K562 (cell line): ENCODE results near the gene OPA1. TPM values are rescaled to one million over a fixed set of nuclear protein-coding genes. Genes with fewer than 3 reads are reported as not detected.

Experiments used
- FOSL1 ChIP-seq: fragments of 200-800 bp; sonication (Bioruptor generic); conservative IDR thresholded peaks from 2 replicates; pipeline ENCODE4 v1.6.1; 2016; ENCODE audit warnings: missing genetic modification characterization, missing compliant biosample characterization
- GABPB2 ChIP-seq: fragments of 250-450 bp; sonication (Bioruptor Pico); conservative IDR thresholded peaks from 2 replicates; pipeline ENCODE4 v1.5.1; 2021; ENCODE audit warnings: mild to moderate bottlenecking
- HDAC1 ChIP-seq, 2 experiments: fragments of 450-650 bp; IDR thresholded peaks; 2 replicates each; pipeline ENCODE4 v1.6.1; 2016 to 2017; ENCODE audit warnings: inconsistent platforms in 1 of 2, mild to moderate bottlenecking in 1 of 2, moderate library complexity in 1 of 2
- MXI1 ChIP-seq: IDR thresholded peaks from 2 replicates; pipeline ENCODE4 v1.6.1; 2011; ENCODE audit warnings: low read depth, mild to moderate bottlenecking, improper control_type of control experiment, low read length
- SMAD4 ChIP-seq: fragments of 250-450 bp; sonication (Bioruptor Pico); conservative IDR thresholded peaks from 2 replicates; pipeline ENCODE4 v1.8.0; 2021; ENCODE audit warnings: inconsistent platforms, mild to moderate bottlenecking, moderate library complexity
- TOE1 ChIP-seq, 2 experiments: fragments of 450-650 bp in 1 of 2; sonication (generic) in 1 of 2; formaldehyde crosslinking in 1 of 2; IDR thresholded peaks; 2 replicates each; pipeline versions ENCODE4 v1.7.1 to v1.8.0; 2016 to 2022; ENCODE audit warnings: borderline replicate concordance in 2 of 2, mild to moderate bottlenecking in 2 of 2, antibody characterized with exemption in 1 of 2, inconsistent platforms in 1 of 2, low read depth in 1 of 2, missing genetic modification reagents in 1 of 2, moderate library complexity in 1 of 2
- ZBTB40 ChIP-seq, 2 experiments: fragments of 450-650 bp in 1 of 2; sonication (generic) in 1 of 2; formaldehyde crosslinking in 1 of 2; IDR thresholded peaks; 2 replicates each; pipeline versions ENCODE4 v1.7.1 to v1.9.0; 2016 to 2022; ENCODE audit warnings: inconsistent platforms in 1 of 2, mild to moderate bottlenecking in 1 of 2, missing genetic modification reagents in 1 of 2
- polyA plus RNA-seq, 8 experiments: library from polyadenylated mRNA; depleted of rRNA in 4 of 8; stranded (reverse) in 5 of 8; unstranded in 3 of 8; fragments of >200 nt; fragmentation: Nextera tagmentation in 2 of 8; fragmentation: Illumina TruSeq in 1 of 8; extraction: Ambion mirVana in 2 of 8; extraction: Trizol in 1 of 8; gene quantifications; 2 replicates each; pipeline versions ENCODE4 v1.2.1 to v1.2.3, GENCODE V29; 2011 to 2014; ENCODE audit warnings: inconsistent platforms in 1 of 8, missing spikeins in 1 of 8
- total RNA-seq, 7 experiments: library from RNA; depleted of rRNA in 6 of 7; stranded (reverse); fragments of >200 nt in 6 of 7; fragmentation: Illumina TruSeq in 2 of 7; extraction: Trizol in 2 of 7; gene quantifications; 2 replicates each; pipeline versions ENCODE4 v1.2.1 to v1.2.3, GENCODE V29; 2011 to 2021; ENCODE audit warnings: low replicate concordance in 1 of 7
- TF ChIP-seq, protein P1 (sequence below): fragments of 450-650 bp; IDR thresholded peaks from 2 replicates; pipeline ENCODE4 v1.7.1; 2018; ENCODE audit warnings: mild to moderate bottlenecking, low read depth; ENCODE audit not compliant: partially characterized antibody
- TF ChIP-seq, protein P2 (sequence below): IDR thresholded peaks from 2 replicates; pipeline ENCODE4 v1.6.1; 2011; ENCODE audit not compliant: insufficient read length; ENCODE audit errors: extremely low read depth
- TF ChIP-seq, protein P3 (sequence below): sonication (generic); formaldehyde crosslinking; IDR thresholded peaks from 2 replicates; pipeline ENCODE4 v1.8.0; 2023; ENCODE audit warnings: mild to moderate bottlenecking, missing genetic modification reagents
- TF ChIP-seq, protein P4 (sequence below): fragments of 450-650 bp; IDR thresholded peaks from 2 replicates; pipeline ENCODE4 v1.6.1; 2016; ENCODE audit warnings: low read depth, mild to moderate bottlenecking, moderate library complexity

Gene OPA1
- total and polyA plus RNA-seq, 9 of the 15 experiments (the other 6 are each of a cell fraction or from before 2014, with no cell fraction given): 19.7 to 127 (median 94.7) TPM

GRCh38 chr3:193660171-193660570 lies 67.2 kb downstream of the OPA1 start (continued):
- TF ChIP-seq, protein P1, sequence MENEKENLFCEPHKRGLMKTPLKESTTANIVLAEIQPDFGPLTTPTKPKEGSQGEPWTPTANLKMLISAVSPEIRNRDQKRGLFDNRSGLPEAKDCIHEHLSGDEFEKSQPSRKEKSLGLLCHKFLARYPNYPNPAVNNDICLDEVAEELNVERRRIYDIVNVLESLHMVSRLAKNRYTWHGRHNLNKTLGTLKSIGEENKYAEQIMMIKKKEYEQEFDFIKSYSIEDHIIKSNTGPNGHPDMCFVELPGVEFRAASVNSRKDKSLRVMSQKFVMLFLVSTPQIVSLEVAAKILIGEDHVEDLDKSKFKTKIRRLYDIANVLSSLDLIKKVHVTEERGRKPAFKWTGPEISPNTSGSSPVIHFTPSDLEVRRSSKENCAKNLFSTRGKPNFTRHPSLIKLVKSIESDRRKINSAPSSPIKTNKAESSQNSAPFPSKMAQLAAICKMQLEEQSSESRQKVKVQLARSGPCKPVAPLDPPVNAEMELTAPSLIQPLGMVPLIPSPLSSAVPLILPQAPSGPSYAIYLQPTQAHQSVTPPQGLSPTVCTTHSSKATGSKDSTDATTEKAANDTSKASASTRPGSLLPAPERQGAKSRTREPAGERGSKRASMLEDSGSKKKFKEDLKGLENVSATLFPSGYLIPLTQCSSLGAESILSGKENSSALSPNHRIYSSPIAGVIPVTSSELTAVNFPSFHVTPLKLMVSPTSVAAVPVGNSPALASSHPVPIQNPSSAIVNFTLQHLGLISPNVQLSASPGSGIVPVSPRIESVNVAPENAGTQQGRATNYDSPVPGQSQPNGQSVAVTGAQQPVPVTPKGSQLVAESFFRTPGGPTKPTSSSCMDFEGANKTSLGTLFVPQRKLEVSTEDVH: peak; percentile 50
- TF ChIP-seq TOE1 (IDR thresholded peaks at IDR 0.05; ENCODE audit: borderline replicate concordance): no peak
- TF ChIP-seq TOE1 (CRISPR knock-in tag; IDR thresholded peaks at IDR 0.05; ENCODE audit: borderline replicate concordance, low read depth): no peak
- TF ChIP-seq, protein P2, sequence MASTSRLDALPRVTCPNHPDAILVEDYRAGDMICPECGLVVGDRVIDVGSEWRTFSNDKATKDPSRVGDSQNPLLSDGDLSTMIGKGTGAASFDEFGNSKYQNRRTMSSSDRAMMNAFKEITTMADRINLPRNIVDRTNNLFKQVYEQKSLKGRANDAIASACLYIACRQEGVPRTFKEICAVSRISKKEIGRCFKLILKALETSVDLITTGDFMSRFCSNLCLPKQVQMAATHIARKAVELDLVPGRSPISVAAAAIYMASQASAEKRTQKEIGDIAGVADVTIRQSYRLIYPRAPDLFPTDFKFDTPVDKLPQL: no peak
- TF ChIP-seq GABPB2 (CRISPR knock-in tag): no peak
- no peak for TF ChIP-seq SMAD4 (CRISPR knock-in tag)
- no peak for TF ChIP-seq FOSL1
- TF ChIP-seq, protein P3, sequence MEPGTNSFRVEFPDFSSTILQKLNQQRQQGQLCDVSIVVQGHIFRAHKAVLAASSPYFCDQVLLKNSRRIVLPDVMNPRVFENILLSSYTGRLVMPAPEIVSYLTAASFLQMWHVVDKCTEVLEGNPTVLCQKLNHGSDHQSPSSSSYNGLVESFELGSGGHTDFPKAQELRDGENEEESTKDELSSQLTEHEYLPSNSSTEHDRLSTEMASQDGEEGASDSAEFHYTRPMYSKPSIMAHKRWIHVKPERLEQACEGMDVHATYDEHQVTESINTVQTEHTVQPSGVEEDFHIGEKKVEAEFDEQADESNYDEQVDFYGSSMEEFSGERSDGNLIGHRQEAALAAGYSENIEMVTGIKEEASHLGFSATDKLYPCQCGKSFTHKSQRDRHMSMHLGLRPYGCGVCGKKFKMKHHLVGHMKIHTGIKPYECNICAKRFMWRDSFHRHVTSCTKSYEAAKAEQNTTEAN: no peak
- no peak for TF ChIP-seq MXI1
- TF ChIP-seq, protein P4, sequence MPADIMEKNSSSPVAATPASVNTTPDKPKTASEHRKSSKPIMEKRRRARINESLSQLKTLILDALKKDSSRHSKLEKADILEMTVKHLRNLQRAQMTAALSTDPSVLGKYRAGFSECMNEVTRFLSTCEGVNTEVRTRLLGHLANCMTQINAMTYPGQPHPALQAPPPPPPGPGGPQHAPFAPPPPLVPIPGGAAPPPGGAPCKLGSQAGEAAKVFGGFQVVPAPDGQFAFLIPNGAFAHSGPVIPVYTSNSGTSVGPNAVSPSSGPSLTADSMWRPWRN: no peak
- TF ChIP-seq HDAC1 (IDR thresholded peaks at IDR 0.05): 0 out of 4 replicates have a peak, but pooled peaks of 1 of the 2 experiments have one; percentile 30
- TF ChIP-seq ZBTB40 (IDR thresholded peaks at IDR 0.05): no peak
- no peak for TF ChIP-seq ZBTB40 (CRISPR knock-in tag; IDR thresholded peaks at IDR 0.05)
